SKM-1 (cell line): ENCODE results near the gene HLA-A.
"Not testable (repeated sequence)": the region's sequence is repeated elsewhere in the genome, so short reads cannot be mapped to it uniquely, and the experiment has no call there.

ENCODE experiments used
- DNase-seq: peaks from one replicate; lab custom pipeline; 2025; ENCODE audit not compliant: unreplicated experiment; lab: John Stamatoyannopoulos, UW

The HLA-A gene

DNA sequence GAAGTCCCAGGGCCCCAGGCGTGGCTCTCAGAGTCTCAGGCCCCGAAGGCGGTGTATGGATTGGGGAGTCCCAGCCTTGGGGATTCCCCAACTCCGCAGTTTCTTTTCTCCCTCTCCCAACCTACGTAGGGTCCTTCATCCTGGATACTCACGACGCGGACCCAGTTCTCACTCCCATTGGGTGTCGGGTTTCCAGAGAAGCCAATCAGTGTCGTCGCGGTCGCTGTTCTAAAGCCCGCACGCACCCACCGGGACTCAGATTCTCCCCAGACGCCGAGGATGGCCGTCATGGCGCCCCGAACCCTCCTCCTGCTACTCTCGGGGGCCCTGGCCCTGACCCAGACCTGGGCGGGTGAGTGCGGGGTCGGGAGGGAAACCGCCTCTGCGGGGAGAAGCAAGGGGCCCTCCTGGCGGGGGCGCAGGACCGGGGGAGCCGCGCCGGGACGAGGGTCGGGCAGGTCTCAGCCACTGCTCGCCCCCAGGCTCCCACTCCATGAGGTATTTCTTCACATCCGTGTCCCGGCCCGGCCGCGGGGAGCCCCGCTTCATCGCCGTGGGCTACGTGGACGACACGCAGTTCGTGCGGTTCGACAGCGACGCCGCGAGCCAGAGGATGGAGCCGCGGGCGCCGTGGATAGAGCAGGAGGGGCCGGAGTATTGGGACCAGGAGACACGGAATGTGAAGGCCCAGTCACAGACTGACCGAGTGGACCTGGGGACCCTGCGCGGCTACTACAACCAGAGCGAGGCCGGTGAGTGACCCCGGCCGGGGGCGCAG, at the start of gene HLA-A:
Gene HLA-A, plus strand, starts transcription at position 258 of the 778 bp plus-strand sequence. Its CDS starts 22 bp downstream, at position 280.
- peak; percentile 91 for DNase-seq

DNA sequence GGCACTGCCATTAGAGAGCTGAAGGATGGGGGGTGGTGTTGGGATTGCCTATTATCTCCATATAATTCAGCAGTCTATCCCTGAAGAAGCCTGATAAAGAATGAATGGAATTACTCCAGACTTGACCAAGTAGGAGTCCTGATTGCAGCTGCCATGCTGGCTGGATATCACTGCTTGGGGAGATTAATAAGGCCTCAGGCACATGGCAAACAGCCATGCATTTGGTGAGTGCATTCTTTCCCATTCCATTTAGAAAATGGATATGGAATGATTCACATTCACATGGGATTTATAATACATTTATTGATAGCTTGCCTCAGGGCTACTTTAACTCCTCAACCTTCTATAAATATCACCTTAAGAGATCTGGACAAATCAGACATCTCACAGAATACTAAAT, 49.6 kb upstream of the HLA-A start:
- no peak for DNase-seq

DNA sequence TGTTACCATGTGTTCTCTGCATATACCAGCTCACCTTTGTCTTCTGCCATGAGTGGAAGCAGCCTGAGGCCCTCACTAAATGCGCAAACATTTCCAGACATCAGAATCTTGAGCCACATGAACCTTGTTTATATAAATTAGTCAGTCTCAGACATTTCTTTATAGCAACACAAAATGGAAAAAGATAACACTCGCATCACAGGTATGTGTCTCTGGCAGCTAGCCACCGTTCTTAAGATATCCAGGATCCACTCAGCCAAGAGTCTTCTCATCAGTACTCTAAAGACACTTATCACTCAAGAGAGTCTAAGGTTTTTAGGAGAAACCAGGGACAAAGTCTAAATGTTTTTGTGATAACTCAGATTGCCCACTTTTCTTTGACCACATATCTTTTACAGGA, 43.1 kb upstream of the HLA-A start:
- no peak for DNase-seq

DNA sequence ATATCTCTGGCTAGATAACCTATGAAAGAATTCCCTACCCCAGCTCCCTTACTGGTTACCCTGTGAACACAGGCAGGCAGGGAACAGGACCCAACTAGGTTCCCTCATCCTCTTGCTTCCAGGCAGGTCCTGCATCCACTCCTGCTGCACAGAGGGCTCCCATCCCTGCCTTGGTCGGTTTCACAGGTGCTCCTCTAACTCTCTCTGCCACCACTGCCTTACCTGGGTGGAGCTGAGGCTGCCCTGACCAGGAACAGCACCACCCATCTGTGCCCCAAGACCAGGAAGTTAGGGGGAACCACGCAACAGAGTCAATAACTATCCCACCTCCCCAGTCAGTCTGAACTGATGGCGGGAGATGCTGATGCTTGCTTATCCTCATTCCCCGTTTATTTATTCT, 37.0 kb upstream of the HLA-A start:
- DNase-seq: no peak

DNA sequence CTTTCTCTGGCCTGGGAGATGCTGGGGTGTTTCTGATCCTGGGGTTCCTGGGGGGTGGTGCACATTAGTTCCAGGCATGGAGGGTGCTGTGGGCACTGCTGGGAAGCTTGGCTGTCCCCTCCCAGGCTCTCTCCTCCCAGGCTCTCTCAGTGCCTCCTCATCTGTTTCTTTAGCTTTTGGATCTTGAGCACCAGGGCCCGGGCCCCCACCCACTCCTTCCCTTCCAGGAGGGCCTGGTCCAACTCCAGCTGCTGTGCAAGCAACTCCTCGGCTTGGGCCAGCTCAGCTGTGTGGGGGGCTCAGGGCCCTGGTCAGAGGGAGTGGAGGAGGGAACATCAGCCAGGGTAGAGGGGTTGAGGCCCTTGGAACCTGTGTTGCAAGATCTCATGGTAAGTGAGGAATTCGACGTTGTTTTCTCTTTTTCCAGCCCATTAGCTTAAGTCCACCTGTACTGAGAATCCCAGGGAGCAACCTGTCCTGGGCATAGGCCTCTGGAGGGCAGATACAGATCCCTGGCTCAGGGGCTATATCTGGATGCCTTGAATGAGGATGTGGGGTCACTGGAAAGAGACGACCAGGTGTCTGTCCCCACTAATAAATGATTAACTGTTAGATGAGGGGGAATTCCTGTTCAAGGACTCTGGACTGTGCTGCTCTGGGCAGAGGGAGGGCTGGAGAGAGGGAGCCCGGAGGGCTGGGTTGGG, 34.5 kb upstream of the HLA-A start:
- DNase-seq: no peak

DNA sequence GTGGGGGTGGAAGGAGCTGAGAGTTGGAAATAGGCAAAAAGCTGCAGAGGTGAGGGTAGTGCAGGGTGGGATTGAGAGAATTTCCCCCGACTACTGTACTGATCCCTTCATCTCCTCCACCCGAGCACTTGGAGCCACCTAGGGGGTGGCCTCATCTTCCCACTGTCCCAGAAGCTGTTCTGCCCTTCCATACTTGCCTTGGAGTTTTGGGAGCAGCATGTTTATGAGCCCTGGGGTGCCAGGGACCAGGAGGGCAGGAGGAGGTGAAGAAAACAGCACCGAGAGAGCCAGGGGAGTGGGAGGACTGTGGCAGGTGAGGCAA, 34.0 kb upstream of the HLA-A start:
- DNase-seq: no peak

DNA sequence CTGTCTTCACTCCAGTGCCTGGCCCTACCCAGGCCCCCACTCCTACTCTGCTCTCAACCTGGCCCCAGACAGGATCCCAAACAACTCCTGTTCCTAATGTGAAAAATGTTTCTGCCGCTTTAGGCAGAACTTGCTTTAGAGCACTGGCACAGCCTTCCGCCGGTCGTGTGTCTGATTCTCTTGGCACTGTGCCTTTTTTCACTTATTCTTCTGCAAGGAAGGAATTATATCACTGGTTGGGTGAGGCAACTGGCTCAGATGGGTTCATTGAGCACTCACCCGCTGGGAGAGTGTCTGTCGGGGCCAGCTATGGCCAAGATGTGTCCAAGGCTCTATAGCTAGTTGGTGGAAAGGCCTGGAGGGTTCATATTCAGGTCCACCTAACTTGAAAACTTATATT, 33.6 kb upstream of the HLA-A start:
- DNase-seq: no peak

DNA sequence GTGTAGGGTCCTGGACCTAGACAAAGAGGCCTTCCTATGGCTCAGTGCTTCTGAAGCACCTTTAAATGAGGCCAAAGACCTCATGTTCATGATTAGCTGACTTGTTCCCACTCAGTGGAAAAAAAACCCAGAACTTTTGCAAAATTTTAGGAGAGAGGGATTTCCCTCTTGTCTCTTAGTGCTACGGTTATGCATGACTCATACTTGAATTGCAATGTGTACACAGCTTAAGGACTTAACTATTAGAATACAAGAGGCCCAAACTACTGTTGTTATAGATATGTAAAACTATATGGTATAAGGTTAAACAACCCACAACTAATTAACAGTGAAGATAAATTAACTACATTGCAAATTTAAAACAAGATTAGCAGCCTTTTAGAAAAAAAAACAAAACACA, 32.3 kb upstream of the HLA-A start:
- DNase-seq: no peak

DNA sequence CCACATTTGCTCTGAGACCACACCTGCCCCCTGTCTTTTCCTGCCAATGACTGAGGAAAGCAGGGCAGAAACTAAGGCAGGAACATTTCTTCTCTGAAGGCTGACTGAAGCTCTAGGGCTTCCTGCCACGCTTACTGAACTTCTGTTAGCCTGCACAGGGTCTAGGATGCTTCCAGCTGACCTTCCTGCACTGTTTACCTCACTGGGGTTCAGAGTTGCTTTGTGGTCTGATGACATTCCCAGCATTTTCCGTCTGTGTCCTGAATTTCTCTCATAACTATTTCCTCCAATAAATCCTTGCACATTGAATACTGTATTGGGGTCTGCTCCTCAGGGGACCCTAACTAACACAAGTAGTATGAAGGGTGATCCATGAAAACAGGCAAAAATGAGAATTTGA, 29.5 kb upstream of the HLA-A start:
- DNase-seq: no peak

DNA sequence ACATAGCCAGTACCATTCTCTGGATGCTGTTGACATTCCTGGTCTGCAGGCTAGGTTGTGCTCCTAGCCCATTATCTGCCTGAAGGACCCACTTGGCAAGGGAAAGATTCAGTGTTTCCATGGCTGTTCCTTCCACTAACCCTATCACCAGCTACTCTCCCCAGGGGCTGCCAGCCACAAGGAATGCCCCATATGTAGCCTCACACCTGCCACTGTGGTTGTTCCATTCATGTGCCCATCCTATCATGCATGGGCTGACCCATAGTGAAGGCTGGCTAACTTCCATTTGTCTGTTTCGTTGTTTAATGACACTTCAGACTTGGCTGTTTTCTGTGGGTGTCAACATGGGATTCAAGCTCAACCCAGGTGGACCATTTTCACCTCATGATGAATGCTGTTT, 25.6 kb upstream of the HLA-A start:
- DNase-seq: no peak

DNA sequence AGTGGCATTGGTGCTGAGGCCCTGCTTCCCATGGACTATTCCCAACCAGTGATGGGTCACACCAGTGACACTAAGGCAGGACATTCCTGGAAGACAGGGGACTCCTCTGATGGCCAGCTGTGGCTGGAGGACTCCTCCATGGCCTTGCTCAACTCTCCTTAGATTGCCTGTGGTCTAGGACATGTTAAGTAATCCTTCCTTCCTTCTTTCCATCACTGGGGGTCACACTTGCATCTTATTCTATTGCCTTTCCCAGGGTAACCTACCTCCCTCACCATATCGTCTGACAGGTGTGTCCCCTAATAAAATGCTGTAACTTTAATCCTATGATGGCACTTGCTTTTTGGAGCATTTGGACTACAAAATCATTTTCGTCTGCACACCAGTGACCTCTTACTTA, 24.5 kb upstream of the HLA-A start:
- DNase-seq: peak; percentile 33

DNA sequence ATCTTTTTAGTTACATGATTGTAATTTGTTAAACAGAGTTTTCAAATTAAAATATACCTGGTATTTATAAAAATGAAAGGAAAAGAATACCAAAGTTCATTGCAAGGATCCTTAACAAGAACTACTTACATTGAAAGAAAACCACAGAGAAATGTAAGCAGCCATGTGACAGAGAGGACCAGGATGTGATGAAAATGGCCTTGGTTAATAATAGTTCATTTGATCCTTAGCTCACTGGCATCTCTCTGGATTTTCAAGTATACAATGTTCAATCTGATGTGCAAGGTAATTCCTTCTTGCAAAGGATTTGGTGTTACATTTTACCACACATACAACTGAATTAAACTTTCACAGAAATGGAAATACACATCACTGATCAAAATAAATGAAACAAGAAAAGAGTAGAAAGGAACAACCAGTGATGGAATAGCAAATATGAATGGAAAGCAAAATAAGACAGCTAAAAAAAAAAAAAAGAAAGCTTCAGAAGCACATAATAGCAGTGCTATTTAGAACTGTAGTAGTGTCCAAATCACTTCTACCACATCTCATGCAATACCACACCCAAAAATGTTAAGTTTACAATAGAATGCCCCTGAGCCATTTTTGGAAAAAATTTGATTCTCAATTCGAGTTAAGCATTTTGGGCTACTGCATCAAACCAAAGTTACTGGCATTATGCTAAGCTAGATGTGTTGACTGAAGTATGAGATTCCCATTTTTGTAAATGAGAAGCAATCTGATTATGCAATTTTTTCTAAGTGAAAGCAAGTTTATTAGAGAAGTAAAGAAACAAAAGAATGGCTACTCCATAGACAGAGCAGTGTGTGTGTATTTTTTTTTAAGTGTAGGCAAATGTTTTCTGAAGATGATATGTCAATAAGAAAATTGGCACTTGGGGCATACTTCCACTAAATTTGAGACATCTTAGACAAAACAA, 22.6 kb upstream of the HLA-A start:
- DNase-seq: no peak

DNA sequence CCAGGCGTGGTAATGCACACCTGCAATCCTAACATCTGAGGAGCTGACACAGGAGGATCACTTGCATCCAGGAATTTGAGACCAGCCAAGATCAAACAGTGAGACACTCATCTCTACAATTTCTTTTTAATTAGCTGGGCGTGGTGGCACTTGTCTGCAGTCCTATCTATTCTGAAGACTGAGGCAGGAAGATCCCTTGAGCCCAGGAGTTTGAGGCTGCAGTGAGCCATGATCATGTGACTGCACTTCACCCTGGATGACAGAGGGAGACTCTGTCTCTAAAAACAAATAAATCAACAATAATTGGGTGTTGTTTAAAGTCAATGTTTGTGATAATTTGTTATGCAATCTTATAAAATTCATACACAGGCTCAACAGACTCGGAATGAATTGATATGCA, 18.0 kb upstream of the HLA-A start:
- DNase-seq: no peak

DNA sequence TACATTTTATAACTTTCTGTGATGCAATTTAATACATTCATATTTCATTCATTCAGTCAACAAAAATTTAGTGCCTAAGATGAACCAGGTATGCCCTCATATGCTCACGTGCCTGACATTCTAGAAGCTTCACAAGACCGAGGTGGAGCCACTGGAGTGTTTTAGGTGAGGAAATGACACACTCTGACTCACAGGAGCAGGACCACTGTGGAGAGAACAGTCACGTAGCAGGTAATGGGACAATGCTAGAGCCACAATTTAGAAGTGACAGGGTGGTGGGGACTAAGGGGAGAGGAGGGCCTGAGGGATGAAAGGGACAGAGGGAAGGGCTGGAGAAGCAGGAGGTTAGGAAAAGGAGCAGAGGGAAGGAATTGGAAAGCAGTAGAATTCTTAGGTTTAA, 17.6 kb upstream of the HLA-A start:
- no peak for DNase-seq

DNA sequence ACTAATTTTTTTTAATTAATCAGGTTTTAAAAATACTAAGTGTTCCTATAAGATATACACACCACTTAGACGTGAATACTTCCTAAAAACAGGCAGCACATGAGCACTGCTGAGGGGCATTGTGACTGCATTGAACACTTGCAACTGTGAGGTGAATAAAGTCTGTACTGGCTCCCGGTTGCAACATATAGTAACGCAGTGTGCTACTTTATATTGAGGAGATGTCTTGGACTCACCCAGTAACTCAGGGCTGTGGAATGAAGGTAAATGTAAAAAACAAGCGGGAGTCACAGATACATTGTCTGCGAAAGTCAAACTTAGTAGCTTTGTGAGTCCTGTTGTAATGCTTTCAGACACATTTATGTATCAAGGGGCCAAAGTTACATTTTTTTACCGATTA, 17.0 kb upstream of the HLA-A start:
- DNase-seq: no peak

DNA sequence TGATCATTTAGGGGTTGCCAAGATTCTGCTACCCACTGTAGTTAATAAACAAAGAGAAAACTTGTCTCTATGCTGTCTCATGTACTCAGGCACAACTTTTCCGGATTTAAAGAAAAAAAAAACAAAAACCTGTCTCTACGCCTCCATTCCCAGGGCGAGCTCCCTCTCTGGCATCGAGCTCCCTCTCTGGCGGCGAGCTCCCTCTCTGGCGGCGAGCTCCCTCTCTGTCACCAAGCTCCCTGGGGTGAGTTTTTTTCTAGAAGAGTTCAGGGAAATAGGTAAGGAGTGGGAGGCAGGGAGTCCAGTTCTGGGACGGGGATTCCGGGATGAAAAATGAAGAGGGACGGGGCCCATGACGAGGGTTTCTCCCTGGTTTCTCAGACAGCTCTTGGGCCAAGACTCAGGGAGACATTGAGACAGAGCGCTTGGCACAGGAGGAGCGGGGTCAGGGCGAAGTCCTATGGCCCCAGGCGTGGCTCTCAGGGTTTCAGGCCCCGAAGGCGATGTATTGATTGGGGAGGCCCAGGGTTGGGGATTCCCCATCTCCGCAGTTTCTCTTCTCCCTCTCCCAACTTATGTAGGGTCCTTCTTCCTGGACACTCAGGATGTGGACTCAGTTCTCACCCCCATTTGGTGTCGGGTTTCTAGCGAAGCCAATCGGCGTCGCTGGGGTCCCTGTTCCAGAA, 16.5 kb upstream of the HLA-A start:
- no peak for DNase-seq

DNA sequence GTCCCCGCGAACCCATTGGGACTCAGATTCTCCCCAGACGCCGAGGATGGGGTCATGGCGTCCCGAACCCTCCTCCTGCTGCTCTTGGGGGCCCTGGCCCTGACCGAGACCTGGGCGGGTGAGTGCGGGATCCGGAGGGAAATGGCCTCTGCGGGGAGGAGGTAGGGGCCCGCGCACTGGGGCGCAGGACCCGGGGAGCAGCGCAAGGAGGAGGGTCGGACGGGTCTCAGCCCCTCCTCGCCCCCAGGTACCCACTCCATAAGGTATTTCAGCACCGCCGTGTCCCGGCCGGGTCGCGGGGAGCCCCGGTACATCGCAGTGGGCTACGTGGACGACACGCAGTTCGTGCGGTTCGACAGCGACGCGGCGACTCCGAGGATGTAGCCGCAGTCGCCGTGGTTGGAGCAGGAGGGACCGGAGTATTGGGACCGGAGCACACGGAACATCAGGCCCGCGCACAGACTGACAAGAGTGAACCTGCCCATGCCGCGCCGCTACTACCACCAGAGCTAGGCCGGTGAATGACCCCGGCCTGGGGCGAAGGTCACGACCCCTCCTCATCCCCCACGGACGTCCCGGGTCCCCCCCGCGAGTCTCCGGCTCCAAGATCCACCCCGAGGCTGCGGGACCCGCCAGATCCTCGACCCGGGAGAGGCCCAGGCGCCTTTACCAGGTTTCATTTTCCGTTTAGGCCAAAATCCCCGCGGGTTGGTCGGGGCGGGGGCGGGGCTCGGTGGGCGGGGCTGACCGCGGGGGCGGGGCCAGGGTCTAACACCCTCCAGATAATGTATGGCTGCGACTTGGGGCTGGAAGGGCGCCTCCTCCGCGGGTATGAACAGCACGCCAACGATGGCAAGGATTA, 15.7 kb upstream of the HLA-A start:
- DNase-seq: peak; percentile 61

DNA sequence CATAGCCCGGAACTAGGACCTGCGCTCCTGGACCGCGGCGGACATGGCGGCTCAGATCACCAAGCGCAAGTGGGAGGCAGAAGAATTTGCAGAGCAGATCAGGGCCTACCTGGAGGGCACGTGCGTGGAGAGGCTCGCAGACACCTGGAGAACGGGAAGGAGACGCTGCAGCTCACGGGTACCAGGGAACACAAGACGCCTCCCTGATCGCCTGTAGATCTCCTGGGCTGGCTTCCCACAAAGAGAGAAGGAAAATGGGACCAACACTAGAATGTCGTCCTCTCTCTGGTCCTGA, 15.1 kb upstream of the HLA-A start:
- no peak for DNase-seq

DNA sequence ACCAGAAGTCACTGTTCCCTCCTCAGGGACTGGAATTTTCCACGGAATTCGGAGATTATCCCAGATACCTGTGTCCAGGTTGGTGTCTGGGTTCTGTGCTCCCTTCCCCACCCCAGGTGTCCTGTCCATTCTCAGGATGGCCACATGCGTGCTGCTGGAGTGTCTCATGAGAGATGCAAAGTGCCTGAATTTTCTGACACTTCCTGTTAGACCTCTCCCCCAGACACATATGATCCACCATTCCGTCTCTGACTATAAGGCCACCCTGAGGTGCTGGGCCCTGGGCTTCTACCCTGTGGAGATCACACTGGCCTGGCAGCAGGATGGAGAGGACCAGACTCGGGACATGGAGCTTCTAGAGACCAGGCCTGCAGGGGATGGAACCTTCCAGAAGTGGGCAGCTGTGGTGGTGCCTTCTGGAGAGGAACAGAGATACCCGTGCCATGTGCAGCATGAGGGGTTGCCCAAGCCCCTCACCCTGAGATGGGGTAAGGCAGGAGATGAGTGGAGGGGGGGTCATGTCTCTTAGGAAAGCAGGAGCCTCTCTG, 14.4 kb upstream of the HLA-A start:
- DNase-seq: no peak

DNA sequence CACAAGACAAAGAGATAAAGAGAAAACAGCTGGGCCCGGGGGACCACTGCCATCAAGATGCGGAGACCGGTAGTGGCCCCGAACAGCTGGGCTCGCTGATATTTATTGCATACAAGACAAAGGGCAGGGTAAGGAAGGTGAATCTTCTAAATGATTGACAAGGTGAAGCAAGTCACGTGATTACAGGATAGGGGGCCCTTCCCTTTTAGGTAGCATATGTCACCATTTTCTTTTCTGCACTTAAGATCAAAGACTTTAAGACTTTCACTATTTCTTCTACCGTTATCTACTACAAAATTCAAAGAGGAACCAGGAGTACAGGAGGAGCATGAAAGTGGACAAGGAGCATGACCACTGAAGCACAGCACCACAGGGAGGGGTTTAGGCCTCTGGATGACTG, 12.3 kb upstream of the HLA-A start:
- not testable (repeated sequence) for DNase-seq
